ENCODE data around the gene GRAMD1B.
A peak's percentile ranks its signal among the peaks of the same experiment; 100 is the strongest.

Gene GRAMD1B

DNA sequence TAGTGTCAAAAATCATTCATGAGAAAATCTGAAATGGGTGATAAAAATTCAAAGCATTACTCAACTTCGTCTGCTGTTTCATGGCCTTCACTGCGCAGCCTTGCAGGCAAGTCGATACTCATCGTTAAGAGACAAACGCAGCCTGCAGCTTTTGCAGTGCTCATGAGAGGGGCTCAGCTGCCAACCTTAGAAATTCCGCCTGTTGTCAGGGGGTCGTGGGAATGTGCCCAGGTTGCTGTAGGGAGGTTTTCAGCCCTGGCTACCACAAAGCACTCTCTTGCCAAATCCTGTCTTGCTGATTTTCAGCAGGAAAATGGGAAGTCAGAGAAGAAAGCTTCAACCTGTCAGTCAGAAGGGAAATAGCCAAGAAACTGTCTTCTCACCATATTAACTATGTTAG lies 25.4 kb upstream of the GRAMD1B start:
- no peak overlapping the region for H3K4me3 ChIP-seq (ENCODE audit: low read depth, low read length)
- no peak for DNase-seq (ENCODE audit: low read depth, low spot score)
- TF ChIP-seq, protein P1, sequence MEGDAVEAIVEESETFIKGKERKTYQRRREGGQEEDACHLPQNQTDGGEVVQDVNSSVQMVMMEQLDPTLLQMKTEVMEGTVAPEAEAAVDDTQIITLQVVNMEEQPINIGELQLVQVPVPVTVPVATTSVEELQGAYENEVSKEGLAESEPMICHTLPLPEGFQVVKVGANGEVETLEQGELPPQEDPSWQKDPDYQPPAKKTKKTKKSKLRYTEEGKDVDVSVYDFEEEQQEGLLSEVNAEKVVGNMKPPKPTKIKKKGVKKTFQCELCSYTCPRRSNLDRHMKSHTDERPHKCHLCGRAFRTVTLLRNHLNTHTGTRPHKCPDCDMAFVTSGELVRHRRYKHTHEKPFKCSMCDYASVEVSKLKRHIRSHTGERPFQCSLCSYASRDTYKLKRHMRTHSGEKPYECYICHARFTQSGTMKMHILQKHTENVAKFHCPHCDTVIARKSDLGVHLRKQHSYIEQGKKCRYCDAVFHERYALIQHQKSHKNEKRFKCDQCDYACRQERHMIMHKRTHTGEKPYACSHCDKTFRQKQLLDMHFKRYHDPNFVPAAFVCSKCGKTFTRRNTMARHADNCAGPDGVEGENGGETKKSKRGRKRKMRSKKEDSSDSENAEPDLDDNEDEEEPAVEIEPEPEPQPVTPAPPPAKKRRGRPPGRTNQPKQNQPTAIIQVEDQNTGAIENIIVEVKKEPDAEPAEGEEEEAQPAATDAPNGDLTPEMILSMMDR (IDR thresholded peaks at IDR 0.05; ENCODE audit: low read depth, low read length), result no peak
- in situ Hi-C loops (cut with HindIII; ENCODE audit: low sequenced_read_pairs), result no loop called here

DNA sequence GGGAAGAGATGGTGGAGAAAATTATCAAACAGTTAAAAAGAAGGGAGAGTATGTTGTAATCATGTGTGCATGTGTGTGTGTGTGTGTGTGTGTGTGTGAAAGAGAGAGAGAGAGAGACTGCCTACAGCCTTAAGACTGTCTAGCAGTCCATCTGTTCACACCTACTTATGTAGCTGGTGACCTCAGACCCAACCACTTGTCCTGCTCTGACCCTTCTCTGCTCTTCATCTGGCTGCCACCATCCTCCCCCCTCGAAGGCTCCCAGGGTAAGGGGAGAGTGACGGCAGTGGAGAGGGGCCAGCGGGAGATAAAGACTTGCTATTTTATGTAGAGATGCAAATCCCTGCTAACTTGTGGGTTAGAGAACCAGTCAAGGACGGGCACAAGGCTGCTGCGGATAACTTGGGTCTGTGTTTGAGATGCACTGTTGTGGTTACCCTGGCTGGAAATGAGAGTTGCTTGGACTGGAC lies 24.9 kb upstream of the GRAMD1B start:
- TF ChIP-seq, protein P1 (IDR thresholded peaks at IDR 0.05; ENCODE audit: low read depth, low read length), result no peak
- H3K4me3 ChIP-seq (ENCODE audit: low read depth, low read length), result no peak overlapping the region
- in situ Hi-C loops (cut with HindIII; ENCODE audit: low sequenced_read_pairs), result no loop called here

DNA sequence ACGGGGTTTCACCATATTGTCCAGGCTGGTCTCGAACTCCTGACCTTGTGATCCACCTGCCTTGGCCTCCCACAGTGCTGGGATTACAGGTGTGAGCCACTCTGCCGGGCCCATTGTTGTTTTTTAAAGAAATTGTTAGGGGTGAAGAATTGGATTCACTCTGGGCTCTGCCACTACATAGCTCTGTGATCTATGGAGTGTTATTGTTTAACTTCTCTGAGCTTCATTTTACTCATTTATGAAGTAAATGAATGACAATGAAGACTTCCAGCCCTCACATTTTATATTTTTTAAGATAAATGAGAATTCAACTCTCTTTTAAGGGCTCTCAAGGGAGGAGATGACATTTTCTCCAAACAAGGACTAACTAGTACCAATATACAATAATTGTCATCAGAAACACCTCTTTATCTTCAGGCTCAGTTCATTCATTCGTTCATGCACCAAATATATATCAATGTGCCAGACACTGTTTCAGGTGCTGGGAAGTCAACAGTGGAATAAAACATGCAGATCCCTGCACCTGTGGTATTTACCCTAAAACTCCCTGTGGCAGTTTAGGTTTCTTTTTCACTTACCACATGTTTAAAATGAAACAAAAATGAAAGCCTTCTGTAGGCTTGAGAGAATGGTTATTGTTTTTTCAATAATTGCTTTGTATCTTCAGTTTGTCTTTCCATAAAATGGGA lies 23.5 kb upstream of the GRAMD1B start:
- TF ChIP-seq, protein P1 (IDR thresholded peaks at IDR 0.05; ENCODE audit: low read depth, low read length), result no peak
- no peak for DNase-seq (ENCODE audit: low read depth, low spot score)
- H3K4me3 ChIP-seq (ENCODE audit: low read depth, low read length), result no peak overlapping the region
- in situ Hi-C loops (cut with HindIII; ENCODE audit: low sequenced_read_pairs), result no loop called here

More for the DNA sequence above, 24.9 kb upstream of the GRAMD1B start:
- no peak for DNase-seq (ENCODE audit: low read depth, low spot score)

DNA sequence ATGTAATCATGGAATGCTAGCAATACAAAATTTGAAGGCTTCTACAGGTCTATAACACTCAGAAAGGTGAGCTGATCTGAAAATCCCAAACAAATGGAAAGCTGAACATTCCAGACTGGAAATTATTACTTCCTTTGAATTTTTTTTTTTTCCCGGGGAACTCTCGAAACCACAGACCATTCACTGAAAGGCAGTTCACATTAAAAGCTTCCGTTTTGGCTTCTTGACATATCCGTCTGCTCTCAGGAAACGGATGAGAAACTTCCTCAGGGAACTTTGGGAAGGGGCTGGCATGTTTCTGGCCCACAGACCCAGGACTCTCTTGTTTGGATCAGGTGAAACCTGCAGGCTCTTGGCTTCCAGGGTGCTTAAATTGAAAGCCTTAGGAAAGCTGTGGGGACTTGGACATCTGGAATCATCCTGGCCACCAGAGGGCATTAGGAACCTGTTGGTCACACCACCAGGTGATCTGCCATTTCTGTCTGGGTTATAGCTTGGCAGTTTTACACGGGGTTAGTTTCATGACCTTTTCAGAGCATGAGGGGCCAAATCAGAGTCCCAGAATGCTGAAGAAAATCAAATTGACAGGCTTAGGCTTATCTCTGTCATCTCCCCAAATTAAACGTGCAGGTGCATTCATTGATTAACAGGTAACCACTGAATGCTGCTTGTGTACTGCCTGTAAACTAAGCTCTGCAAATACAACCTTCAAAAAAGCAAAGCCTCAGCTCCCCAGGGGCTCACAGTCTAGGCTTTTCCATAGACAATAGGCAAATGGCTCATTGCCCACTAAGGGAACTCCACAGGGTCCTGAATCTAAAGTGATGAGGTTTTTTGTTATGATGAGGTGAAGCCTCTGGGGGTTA lies 22.7 kb upstream of the GRAMD1B start:
- H3K4me3 ChIP-seq (ENCODE audit: low read depth, low read length), result no peak overlapping the region
- peak; percentile 71 for DNase-seq (ENCODE audit: low read depth, low spot score)
- TF ChIP-seq, protein P1 (IDR thresholded peaks at IDR 0.05; ENCODE audit: low read depth, low read length), result peak; percentile 79
- in situ Hi-C loops (cut with HindIII; ENCODE audit: low sequenced_read_pairs), result no loop called here

DNA sequence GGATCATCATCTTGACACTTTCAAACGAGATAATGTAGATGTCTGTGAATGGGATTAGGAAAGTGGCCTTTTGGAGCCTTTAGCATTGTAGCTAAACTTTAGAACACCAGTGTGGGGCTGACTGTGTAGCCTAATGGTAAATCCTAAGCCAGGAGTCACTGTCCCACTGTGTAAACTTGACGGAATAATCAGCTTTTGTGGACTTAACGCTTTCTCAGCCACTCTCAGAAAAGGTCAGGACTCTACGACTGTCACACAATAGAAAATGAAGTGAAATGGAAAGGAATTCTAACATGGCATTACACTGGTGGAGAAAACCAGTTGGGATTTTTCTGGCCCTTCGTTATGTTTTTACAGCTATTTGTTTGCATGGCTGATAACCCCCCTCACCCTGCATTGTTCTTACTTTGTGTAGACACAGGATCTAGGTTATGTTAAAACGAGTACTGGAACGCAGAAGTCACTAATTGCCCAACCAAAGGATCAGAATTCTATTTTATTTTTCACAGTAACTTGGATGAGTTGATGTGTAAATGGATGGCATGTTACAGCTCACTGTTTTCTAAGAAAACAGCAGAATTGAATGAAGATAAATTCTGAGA lies 22.0 kb upstream of the GRAMD1B start:
- no peak for DNase-seq (ENCODE audit: low read depth, low spot score)
- TF ChIP-seq, protein P1 (IDR thresholded peaks at IDR 0.05; ENCODE audit: low read depth, low read length), result no peak
- no peak overlapping the region for H3K4me3 ChIP-seq (ENCODE audit: low read depth, low read length)
- in situ Hi-C loops (cut with HindIII; ENCODE audit: low sequenced_read_pairs), result no loop called here

DNA sequence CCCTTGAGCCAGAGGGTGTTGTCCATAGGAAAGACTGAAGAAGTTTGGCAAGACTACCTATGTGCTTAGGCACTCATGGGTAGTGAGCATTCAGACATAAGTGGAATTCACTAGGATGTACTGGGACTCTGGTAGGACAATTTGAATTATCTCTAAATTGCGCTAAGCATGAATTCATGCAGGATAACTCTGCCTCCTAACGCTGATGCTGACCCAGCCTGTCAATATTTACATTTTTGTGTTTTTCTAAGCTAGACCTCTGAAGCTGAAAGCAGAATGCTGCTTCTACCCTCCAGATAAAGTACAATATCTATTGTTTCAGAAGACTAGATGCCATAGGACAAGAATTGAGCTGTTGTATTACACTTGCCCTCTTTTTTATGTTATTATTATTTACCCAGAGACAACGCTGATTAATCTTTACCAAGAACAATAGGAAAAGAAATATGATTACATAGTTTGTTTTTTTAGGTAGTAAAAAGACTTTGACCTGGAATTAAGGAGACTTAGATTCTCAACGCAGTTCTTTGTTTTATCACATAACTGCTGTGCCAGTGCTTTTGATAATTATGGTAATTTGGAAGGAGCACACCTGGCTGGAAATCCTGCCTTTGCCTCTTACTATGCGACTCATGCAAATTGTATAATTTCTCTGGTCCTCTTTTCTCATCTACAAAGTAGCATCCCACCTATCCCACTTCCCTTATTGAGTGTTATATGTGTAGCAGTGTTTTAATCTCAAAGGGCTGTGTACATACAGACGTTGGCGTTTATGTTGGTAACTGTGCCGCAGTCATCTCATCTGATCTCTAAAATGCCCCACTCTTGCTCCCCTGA lies 21.2 kb upstream of the GRAMD1B start:
- TF ChIP-seq, protein P1 (IDR thresholded peaks at IDR 0.05; ENCODE audit: low read depth, low read length), result no peak
- in situ Hi-C loops (cut with HindIII; ENCODE audit: low sequenced_read_pairs), result no loop called here
- H3K4me3 ChIP-seq (ENCODE audit: low read depth, low read length), result no peak overlapping the region
- no peak for DNase-seq (ENCODE audit: low read depth, low spot score)
